TTC549 (cell line): ENCODE measurements around the gene GNL3.
"Not testable (repeated sequence)": the region's sequence is repeated elsewhere in the genome, so short reads cannot be mapped to it uniquely, and the experiment has no call there.

ENCODE experiments used
- FAIRE-seq: peaks from 2 replicates; lab custom pipeline; 2012; peaks lifted over from hg19 to GRCh38; lab: Jason Lieb, UNC

Gene GNL3

DNA sequence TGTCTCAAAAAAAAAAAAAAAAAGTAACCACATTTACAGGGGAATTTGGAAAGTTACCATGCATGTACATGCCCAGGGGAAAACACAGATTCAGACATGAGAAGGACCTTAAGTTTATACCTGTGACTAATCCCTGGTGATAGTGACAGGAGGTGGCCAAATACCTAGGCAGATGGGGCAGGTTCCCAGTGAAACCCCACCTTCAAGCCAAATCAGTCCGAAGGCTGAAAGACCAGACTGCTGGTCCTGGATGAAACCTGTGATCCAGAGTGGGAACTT lies 35.8 kb downstream of the GNL3 start:
- no peak for FAIRE-seq

DNA sequence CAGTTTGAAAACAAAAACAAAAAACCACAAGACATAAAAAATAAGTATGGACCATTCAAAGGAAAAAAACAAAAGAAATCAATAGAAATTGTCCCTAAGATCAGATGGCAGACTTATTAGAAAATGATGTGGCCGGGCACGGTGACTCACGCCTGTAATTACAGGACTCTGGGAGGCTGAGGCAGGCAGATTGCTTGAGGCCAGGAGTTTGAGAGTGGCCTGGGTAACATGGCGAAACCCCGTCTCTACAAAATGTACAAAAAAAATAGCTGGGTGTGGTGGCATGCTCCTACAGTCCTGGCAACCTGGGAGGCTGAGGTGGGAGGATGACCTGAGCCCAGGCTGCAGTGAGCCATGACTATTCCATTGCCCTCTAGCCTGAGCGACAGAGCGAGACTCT lies 36.7 kb downstream of the GNL3 start:
- no peak for FAIRE-seq

DNA sequence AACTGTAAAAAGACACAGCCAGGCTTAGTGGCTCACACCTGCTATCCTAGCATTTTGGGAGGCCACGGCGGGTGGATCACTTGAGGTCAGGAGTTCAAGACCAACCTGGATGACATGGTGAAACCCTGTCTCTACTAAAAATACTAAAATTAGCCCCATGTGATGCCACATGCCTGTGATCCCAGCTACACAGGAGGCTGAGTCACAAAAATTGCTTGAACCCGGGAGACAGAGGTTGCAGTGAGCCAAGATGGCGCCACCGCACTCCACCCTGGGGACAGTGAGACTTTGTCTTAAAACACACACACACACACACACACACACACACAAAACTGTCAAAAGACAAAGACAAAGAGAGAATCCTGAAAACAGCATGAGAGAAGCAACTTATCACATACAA lies 38.1 kb downstream of the GNL3 start:
- FAIRE-seq, result no peak

DNA sequence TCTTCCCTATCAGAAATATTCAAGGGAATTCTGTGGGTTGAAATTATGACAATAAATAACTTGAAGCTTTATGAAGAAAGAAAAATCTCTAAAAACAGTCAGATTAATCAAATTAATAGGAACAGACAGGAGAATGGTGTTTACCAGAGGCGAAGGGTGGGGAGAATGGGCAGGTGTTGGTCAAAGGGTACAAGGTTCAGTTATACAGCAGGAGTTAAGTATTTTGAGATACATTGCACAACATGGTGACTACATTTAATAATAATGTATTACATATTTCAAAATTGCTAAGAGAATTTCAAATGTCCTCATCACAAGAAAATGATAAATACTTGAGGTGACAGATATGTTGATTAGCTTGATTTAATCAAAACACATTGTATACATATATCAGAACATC lies 38.7 kb downstream of the GNL3 start:
- FAIRE-seq, result no peak

DNA sequence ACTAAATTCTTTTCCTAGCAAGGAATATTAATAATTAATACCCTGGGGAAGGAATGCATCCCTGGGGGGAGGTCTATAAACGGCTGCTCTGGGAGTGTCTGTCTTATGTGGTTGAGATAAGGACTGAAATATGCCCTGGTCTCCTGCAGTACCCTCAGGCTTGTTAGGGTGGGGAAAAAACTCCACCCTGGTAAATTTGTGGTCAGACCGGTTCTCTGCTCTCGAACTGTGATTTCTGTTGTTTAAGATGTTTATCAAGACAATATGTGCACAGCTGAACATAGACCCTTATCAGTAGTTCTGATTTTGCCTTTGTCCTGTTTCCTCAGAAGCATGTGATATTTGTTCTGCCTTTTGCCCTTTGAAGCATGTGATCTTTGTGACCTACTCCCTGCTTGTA lies 42.9 kb downstream of the GNL3 start:
- FAIRE-seq, result not testable (repeated sequence)

DNA sequence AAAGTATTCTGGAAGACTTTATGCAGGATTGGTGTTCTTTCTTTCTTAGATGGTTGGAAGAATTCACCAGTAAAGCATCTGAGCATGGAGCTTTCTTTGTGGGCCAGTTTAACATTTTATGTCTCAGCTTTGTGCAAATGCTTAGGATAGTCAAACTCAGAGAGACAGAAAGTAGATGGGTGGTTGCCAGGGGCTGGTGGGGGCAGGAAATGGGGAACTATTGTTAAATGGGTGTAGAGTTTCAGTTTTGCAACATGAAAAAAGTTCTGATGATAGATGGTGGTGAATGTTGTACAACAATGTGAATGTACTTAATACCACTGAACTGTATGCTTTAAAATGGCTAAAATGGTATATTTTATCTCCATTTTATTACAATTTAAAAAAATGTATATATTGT lies 44.8 kb downstream of the GNL3 start:
- FAIRE-seq, result no peak

DNA sequence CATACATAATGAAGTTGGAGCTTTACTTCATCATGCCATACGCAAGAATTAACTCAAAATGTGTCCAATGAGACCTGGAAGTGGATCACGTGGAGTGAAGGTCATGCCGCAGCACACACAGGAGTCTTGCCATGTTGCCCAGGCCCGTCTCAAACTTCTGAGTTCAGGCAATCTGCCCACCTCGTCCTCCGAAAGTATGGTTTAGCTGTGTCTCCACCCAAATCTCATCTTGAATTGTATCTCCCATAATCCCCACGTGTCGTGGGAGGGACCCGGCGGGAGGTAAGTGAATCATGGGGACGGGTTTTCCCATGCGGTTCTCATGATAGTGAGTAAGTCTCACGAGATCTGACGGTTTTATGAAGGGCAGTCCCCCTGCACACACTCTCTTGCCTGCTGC lies 45.8 kb downstream of the GNL3 start:
- no peak for FAIRE-seq

DNA sequence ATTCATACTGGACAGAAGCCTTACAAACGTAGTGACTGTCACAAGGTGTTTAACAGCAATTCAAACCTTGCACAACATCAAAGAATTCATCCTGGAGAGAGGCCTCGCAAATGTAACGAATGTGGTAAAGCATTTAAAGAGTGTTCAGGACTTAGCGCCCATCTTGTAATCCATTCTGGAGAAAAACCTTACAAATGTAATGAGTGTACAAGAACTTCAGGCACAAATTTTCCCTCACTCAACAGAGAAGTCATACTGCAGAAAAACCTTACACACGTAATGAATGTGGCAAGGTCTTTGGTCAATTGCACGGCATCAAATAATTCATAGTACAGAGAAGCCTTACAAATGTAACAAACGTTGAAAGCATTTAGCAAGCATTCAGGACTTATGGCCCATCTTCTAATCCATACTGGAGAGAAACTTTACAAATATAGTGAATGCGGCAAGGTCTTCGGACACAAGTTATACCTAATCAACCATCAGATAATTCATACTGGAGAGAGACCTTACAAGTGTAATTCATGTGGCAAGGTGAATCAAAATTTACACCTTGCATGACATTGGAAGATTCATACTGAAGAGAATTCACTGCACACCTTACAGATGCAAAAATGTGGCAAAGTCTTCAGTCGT lies 47.5 kb downstream of the GNL3 start:
- FAIRE-seq, result no peak

DNA sequence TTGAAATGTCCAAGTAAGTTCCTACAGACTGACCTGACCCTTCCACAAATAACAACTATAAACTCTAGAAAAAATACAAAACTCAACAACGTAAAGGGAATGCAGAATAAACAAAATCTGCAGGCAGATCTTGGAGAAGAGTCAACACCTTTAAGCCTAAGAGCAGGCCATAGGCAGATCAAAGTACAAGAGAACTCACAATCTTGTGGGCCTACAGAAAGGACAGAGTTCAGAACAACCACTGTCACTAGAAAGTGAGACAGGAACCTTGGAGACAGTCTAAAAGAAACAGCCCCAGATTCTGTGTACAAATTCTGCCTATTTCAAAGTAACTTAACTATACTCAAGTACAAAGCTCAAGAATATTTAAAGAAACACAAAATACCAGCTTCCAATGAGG lies 53.9 kb downstream of the GNL3 start:
- FAIRE-seq, result no peak

DNA sequence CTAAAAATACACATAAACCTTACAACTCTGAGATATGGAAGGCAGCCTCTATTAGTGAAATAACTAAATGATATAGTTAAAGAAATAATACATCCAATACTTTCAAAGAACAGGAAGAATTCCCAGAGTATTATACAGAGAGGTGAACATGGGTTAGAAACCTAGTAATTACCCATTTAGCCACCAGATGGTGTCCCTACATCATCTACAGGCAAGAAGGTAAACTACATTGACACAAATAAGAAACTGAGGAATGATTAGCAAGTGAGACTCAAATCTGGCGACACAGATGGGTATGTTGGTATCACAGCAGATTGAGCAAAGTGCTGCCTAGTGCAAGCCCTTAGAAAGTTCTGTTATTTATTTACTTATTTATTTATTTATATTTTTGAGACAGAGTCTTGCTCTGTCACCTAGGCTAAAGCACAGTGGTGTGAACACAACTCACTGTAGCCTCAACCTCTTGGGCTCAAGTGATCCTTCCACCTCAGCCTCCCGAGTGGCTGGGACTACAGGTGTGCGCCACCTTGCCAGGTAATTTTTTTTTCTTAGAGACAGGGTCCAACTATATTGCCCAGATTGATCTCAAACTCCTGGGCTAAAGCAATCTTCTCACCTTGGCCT lies 56.7 kb downstream of the GNL3 start:
- FAIRE-seq, result peak; percentile 60

DNA sequence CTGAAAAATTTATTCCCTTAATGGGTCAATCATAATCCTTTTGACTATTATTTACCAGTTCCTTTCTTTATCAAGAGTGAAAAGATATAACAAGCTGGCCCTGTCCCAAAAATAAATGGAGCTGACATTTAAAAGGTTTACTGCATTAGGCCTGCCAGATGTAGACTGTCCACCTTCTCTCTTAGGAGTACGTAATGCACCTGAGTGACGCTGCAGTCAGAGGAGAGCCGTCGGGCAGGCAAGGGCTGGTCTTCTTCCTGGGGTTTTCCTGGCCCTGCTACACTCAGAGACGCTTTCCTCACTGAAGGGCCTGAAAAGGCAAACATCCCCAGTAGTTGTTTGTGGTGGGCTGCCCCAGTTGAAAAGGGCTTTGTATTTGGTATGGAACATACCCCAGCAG lies 57.3 kb downstream of the GNL3 start:
- no peak for FAIRE-seq

DNA sequence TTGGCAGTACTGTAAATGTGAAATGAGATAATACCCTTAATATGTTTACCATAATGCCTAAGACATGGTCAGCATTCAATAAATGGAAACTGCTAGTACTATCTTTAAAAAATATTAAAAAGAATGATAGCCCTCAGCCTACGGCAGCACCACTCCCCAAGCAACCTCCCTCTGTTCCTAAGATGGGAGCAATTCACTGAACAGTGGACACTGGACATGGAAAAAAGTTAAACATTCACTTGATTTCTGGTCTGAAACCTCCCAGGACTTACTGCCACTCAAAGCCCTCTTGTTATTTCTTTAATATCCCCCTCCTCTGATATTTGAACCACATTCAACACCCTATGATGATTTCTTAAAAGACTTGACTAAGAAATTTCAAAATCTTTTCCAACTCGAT lies 57.9 kb downstream of the GNL3 start:
- no peak for FAIRE-seq
